RWPE2 (cell line): Measurements from ENCODE around the gene TRIM31.
A peak's percentile ranks its signal among the peaks of the same experiment; 100 is the strongest.

Experiments used
- ATAC-seq: fragments of 200-7000 bp; cut with Tn5 transposase; 3 replicates; pipeline ENCODE4 v1.9.1; 2021; ENCODE audit warnings: low read depth
- DNase-seq: peaks from one replicate; pipeline ENCODE4 v3.0.0-alpha.2; 2020; ENCODE audit warnings: low spot score
- H3K27ac ChIP-seq: fragments of 450-650 bp; 2 replicates; pipeline ENCODE4 v1.5.1; 2017; ENCODE audit warnings: mild to moderate bottlenecking; ENCODE audit not compliant: poor library complexity, severe bottlenecking
- H3K27me3 ChIP-seq: fragments of 250-450 bp; sonication (Bioruptor Pico); 2 replicates; pipeline ENCODE4 v1.5.1; 2021; ENCODE audit warnings: mild to moderate bottlenecking, moderate library complexity; ENCODE audit not compliant: insufficient read depth, poor library complexity, severe bottlenecking
- H3K36me3 ChIP-seq: fragments of 250-450 bp; sonication (Bioruptor Pico); 2 replicates; pipeline ENCODE4 v1.5.1; 2020; ENCODE audit warnings: low read depth, mild to moderate bottlenecking, moderate library complexity
- H3K4me1 ChIP-seq: fragments of 250-450 bp; sonication (Bioruptor Pico); 2 replicates; pipeline ENCODE4 v1.5.1; 2021; ENCODE audit warnings: mild to moderate bottlenecking, moderate library complexity; ENCODE audit not compliant: insufficient read depth, poor library complexity, severe bottlenecking
- H3K4me3 ChIP-seq: fragments of 250-450 bp; sonication (Bioruptor Pico); 2 replicates; pipeline ENCODE4 v1.5.1; 2021; ENCODE audit warnings: mild to moderate bottlenecking, moderate library complexity; ENCODE audit not compliant: severe bottlenecking
- H3K9me3 ChIP-seq: fragments of 250-450 bp; sonication (Bioruptor Pico); 2 replicates; pipeline ENCODE4 v1.5.1; 2021; ENCODE audit warnings: mild to moderate bottlenecking, moderate library complexity; ENCODE audit not compliant: severe bottlenecking
- TF ChIP-seq, protein P1 (sequence below): fragments of 450-650 bp; IDR thresholded peaks from one replicate; pipeline ENCODE4 v1.5.1; 2017; ENCODE audit warnings: mild to moderate bottlenecking, moderate library complexity; ENCODE audit not compliant: poor library complexity, severe bottlenecking

TRIM31 gene

GRCh38 chr6:30100154-30100553 is 12.7 kb downstream of the TRIM31 start:
- TF ChIP-seq, protein P1, sequence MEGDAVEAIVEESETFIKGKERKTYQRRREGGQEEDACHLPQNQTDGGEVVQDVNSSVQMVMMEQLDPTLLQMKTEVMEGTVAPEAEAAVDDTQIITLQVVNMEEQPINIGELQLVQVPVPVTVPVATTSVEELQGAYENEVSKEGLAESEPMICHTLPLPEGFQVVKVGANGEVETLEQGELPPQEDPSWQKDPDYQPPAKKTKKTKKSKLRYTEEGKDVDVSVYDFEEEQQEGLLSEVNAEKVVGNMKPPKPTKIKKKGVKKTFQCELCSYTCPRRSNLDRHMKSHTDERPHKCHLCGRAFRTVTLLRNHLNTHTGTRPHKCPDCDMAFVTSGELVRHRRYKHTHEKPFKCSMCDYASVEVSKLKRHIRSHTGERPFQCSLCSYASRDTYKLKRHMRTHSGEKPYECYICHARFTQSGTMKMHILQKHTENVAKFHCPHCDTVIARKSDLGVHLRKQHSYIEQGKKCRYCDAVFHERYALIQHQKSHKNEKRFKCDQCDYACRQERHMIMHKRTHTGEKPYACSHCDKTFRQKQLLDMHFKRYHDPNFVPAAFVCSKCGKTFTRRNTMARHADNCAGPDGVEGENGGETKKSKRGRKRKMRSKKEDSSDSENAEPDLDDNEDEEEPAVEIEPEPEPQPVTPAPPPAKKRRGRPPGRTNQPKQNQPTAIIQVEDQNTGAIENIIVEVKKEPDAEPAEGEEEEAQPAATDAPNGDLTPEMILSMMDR, result no peak
- Histone ChIP-seq H3K4me1 (peaks cover 12% of the 10 kb centered on the region), H3K27ac (peak overlapping the region; percentile 40), H3K36me3 (no peaks in the 10 kb centered on the region), H3K4me3 (no peak overlapping the region), H3K27me3 (no peaks in the 10 kb centered on the region), H3K9me3 (no peaks in the 10 kb centered on the region)
- DNase-seq (no peak), ATAC-seq (no peak)

GRCh38 chr6:30097902-30098768 is 14.8 kb downstream of the TRIM31 start:
- DNase-seq, result no peak
- no peaks in the 10 kb centered on the region for H3K36me3 ChIP-seq
- no peaks in the 10 kb centered on the region for H3K9me3 ChIP-seq
- TF ChIP-seq, protein P1, result no peak
- peaks cover 12% of the 10 kb centered on the region for H3K4me1 ChIP-seq
- no peak overlapping the region for H3K27ac ChIP-seq
- H3K4me3 ChIP-seq, result no peak overlapping the region
- no peaks in the 10 kb centered on the region for H3K27me3 ChIP-seq
- no peak for ATAC-seq

GRCh38 chr6:30096829-30097228 is 16.1 kb downstream of the TRIM31 start:
- Histone ChIP-seq H3K36me3 (no peaks in the 10 kb centered on the region), H3K9me3 (no peaks in the 10 kb centered on the region), H3K4me3 (no peak overlapping the region), H3K27me3 (no peaks in the 10 kb centered on the region), H3K27ac (no peak overlapping the region), H3K4me1 (peaks cover 6% of the 10 kb centered on the region)
- TF ChIP-seq, protein P1, result no peak
- ATAC-seq (no peak), DNase-seq (no peak)

DNA sequence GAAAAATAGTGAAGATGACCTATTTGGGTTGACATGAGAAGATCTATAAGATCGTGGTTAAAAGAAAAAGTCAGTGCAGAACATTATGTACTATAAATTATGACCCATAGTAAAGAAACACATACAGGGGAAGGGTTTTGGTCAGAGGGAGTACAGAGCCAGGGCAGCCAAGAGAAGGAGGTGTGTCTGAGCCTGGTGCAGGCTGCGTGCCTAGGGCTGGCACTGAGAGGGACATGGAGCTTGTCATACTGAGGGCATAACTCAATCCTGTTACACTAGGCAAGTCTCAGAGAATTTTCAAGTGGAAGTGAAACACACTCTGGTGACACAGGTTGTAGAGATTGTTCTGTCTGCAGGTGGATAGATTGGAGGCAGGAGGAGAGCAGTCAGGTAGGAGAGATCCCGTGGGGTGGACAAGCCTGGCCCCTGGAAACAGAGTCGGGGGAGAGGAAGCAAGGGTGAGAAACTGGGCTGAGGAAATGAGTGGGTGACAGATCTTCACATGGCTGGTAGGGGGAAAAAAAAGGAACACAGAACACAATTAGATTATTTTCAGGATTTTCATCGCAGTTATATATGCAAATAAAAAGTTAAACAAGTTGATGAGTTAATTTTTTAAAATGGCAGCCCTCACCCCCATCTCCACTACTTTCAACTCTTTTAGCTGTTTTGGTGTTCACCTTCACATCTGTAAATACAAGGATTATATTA is 18.8 kb downstream of the TRIM31 start:
- H3K9me3 ChIP-seq, result no peaks in the 10 kb centered on the region
- no peaks in the 10 kb centered on the region for H3K36me3 ChIP-seq
- no peaks in the 10 kb centered on the region for H3K27me3 ChIP-seq
- no peak for ATAC-seq
- DNase-seq, result no peak
- H3K4me3 ChIP-seq, result no peak overlapping the region
- TF ChIP-seq, protein P1, result no peak
- H3K4me1 ChIP-seq, result peaks cover 8% of the 10 kb centered on the region
- no peak overlapping the region for H3K27ac ChIP-seq
